HS-27A (cell line): ENCODE measurements around the gene BCAS2.
A peak's percentile ranks its signal among the peaks of the same experiment; 100 is the strongest.
"Not testable (repeated sequence)": the region's sequence is repeated elsewhere in the genome, so short reads cannot be mapped to it uniquely, and the experiment has no call there.

ENCODE experiments used
- DNase-seq: peaks from one replicate; pipeline ENCODE4 v3.0.0-alpha.2; 2012; ENCODE audit warnings: low read depth, missing footprints

Gene BCAS2

GRCh38 chr1:114581335-114582287 lies at the start of gene BCAS2:
Gene BCAS2, minus strand, starts transcription at chr1:114581615. Its CDS starts 24 bp downstream, at chr1:114581591.
- DNase-seq = peak; percentile 94

GRCh38 chr1:114627107-114627506 lies 45.7 kb upstream of the BCAS2 start:
- no peak for DNase-seq

- no peak for DNase-seq
These were observed 41.9 kb upstream of the BCAS2 start for GRCh38 chr1:114623364-114623763.

GRCh38 chr1:114620419-114620818 lies 39.0 kb upstream of the BCAS2 start:
- DNase-seq = no peak

- no peak for DNase-seq
These were observed 37.2 kb upstream of the BCAS2 start for GRCh38 chr1:114618606-114619005.

GRCh38 chr1:114610546-114611245 lies 29.3 kb upstream of the BCAS2 start:
- no peak for DNase-seq

- DNase-seq = no peak
These were observed 28.4 kb upstream of the BCAS2 start for GRCh38 chr1:114609826-114610225.

- no peak for DNase-seq
These were observed 27.6 kb upstream of the BCAS2 start for GRCh38 chr1:114609026-114609425.

- DNase-seq = no peak
These were observed 25.8 kb upstream of the BCAS2 start for GRCh38 chr1:114607223-114607622.

GRCh38 chr1:114597949-114598348 lies 16.5 kb upstream of the BCAS2 start:
- DNase-seq = no peak

GRCh38 chr1:114595602-114596001 lies 14.2 kb upstream of the BCAS2 start:
- no peak for DNase-seq

- DNase-seq = no peak
These were observed 12.6 kb upstream of the BCAS2 start for GRCh38 chr1:114594046-114594445.

- no peak for DNase-seq
These were observed 7.7 kb upstream of the BCAS2 start for GRCh38 chr1:114589122-114589521.

- no peak for DNase-seq
These were observed 6.8 kb upstream of the BCAS2 start for GRCh38 chr1:114588196-114588689.

GRCh38 chr1:114587203-114587991 lies 6.0 kb upstream of the BCAS2 start:
- DNase-seq = no peak

- no peak for DNase-seq
These were observed 5.2 kb upstream of the BCAS2 start for GRCh38 chr1:114586513-114587047.

GRCh38 chr1:114585231-114585630 lies 3.8 kb upstream of the BCAS2 start:
- peak; percentile 27 for DNase-seq

GRCh38 chr1:114574365-114574764 lies 7.0 kb downstream of the BCAS2 start:
- DNase-seq = no peak

GRCh38 chr1:114564141-114564540 lies 17.3 kb downstream of the BCAS2 start:
- DNase-seq = no peak

- not testable (repeated sequence) for DNase-seq
These were observed 18.4 kb downstream of the BCAS2 start for GRCh38 chr1:114562978-114563510.

GRCh38 chr1:114561333-114561732 lies 20.1 kb downstream of the BCAS2 start:
- DNase-seq = no peak

GRCh38 chr1:114559356-114559755 lies 22.1 kb downstream of the BCAS2 start:
- DNase-seq = no peak
